Upper lobe of right lung (tissue), 1 donor: Measurements from ENCODE around the gene ZSCAN2. TPM values are rescaled to one million over a fixed set of nuclear protein-coding genes. Genes with fewer than 3 reads are reported as not detected.

Experiments used
- ATAC-seq: fragments of 200-7000 bp; cut with Tn5 transposase; one replicate; pipeline ENCODE4 v1.9.1; 2020; ENCODE audit warnings: mild to moderate bottlenecking, moderate library complexity
- DNase-seq: peaks from one replicate; pipeline ENCODE4 v3.0.0-alpha.2; 2020
- H3K27ac ChIP-seq: fragments of 200-600 bp; one replicate; pipeline ENCODE4 v1.8.0; 2022
- H3K27me3 ChIP-seq: fragments of 200-600 bp; one replicate; pipeline ENCODE4 v1.8.0; 2022; ENCODE audit warnings: mild to moderate bottlenecking
- H3K36me3 ChIP-seq: fragments of 200-600 bp; one replicate; pipeline ENCODE4 v1.8.0; 2022
- H3K4me1 ChIP-seq: fragments of 200-600 bp; one replicate; pipeline ENCODE4 v1.8.0; 2022
- H3K4me3 ChIP-seq: fragments of 200-600 bp; one replicate; pipeline ENCODE4 v1.8.0; 2022; ENCODE audit warnings: mild to moderate bottlenecking
- H3K9me3 ChIP-seq: fragments of 200-600 bp; one replicate; pipeline ENCODE4 v1.8.0; 2022
- intact Hi-C: fragments of 100-400 bp; cut with DNase I; formaldehyde crosslinking; loops from one replicate; pipeline ENCODE4 v1.11.0; 2022
- total RNA-seq: library from RNA; stranded (reverse); fragmentation: NEBNext Ultra II Directional; extraction: Animal tissue kit (Norgen Biotek cat#: 25700); gene quantifications from one replicate; pipeline ENCODE4 v1.2.1, GENCODE V29; 2021
- TF ChIP-seq, protein P1 (sequence below): fragments of 200-600 bp; IDR thresholded peaks from one replicate; pipeline ENCODE4 v1.8.0; 2022; ENCODE audit warnings: antibody characterized with exemption
- donor health status: DM: no; HTN: yes; CAD: no; lungs with severe emphysema.

The ZSCAN2 gene
- total RNA-seq, 1 donor from 2014 or later = 5.8 TPM

DNA sequence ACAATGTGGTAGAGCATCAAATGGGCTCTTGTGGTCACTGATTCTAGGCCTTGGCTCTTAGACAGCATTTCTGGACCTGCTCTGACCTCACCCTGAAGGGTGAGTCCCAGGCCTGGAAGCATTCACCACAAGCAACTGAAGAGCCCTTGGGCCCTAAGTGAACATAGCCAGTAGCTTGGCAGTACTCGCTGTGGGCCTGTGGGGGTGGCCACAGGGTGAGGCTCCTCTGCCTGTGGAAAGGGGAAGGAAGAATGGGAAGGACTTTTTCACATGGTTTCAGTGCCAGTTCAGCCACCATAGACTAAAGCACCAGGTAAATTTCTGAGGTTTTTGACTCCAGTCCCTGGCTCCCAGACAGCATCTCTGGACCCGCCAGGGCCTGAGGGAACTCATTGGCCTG, 5.1 kb upstream of the ZSCAN2 start:
- H3K27me3 ChIP-seq = no peaks in the 10 kb centered on the region
- TF ChIP-seq, protein P1, sequence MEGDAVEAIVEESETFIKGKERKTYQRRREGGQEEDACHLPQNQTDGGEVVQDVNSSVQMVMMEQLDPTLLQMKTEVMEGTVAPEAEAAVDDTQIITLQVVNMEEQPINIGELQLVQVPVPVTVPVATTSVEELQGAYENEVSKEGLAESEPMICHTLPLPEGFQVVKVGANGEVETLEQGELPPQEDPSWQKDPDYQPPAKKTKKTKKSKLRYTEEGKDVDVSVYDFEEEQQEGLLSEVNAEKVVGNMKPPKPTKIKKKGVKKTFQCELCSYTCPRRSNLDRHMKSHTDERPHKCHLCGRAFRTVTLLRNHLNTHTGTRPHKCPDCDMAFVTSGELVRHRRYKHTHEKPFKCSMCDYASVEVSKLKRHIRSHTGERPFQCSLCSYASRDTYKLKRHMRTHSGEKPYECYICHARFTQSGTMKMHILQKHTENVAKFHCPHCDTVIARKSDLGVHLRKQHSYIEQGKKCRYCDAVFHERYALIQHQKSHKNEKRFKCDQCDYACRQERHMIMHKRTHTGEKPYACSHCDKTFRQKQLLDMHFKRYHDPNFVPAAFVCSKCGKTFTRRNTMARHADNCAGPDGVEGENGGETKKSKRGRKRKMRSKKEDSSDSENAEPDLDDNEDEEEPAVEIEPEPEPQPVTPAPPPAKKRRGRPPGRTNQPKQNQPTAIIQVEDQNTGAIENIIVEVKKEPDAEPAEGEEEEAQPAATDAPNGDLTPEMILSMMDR = no peak
- no peak overlapping the region for H3K27ac ChIP-seq
- peak; percentile 69 for ATAC-seq
- DNase-seq = peak; percentile 78
- no peaks in the 10 kb centered on the region for H3K36me3 ChIP-seq
- H3K4me3 ChIP-seq = no peak overlapping the region
- H3K9me3 ChIP-seq = no peaks in the 10 kb centered on the region
- peaks cover 17% of the 10 kb centered on the region for H3K4me1 ChIP-seq
- intact Hi-C loops = no loop called here

DNA sequence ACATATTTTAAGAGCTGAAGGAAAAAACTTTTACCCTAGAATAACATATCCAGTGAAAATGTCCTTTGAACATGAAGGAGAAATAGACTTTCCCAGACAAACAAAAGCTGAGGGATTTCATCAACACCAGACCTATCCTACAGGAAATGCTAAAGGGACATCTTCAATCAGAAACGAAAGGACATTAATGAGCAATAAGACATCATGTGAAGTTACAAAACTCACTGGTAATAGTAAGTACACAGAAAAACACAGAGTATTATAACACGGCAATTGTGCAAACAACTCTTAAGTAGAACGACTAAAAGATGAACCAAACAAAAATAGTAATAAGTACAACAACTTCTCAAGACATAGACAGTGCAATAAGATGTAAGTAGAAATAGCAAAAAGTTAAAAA, 3.5 kb upstream of the ZSCAN2 start:
- Histone ChIP-seq H3K27me3 (no peaks in the 10 kb centered on the region), H3K9me3 (no peaks in the 10 kb centered on the region), H3K4me1 (peaks cover 17% of the 10 kb centered on the region), H3K27ac (no peak overlapping the region), H3K36me3 (no peaks in the 10 kb centered on the region), H3K4me3 (no peak overlapping the region)
- intact Hi-C loops = no loop called here
- TF ChIP-seq, protein P1 = no peak
- ATAC-seq (no peak), DNase-seq (no peak)

DNA sequence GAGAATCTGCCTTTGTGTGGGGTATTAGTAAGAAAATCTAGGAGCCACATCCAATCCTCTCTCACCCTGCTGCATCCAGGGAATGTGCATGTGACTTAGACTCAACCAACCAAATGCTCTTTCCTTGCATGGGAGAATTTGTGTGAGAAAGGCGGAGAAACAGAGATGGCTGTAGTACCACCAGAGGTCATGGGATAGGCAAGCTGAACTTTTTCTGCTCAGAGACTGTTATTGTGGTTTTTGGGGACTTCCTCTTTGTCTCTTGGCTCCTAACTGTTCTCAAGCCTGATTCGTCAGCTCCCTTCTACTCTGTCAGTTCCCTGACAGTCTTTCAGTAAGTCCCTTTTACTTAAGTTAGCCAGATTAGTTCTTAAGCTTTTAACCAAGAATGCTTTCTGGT, 2.6 kb upstream of the ZSCAN2 start:
- H3K27ac ChIP-seq = peak overlapping the region; percentile 69
- intact Hi-C loops = no loop called here
- peak; percentile 59 for ATAC-seq

DNA sequence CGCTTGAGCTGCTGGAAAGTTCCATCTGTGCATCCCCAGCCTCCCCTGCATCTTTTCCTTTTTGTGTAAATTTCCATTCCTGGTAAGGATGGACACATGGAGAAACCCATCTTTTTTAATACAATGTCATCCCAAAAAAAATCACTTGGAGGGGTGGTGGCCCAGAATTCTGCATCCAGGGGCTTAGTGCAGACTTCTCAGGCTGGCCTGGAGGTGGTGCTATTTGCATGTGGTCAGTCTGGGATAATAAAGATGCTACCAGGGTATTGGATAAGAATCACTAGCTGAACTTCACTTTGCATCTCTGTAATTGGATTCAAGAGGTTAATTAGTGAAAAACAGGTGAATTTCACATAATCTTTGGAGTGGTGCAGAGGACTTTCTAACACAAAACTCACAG, 1.8 kb upstream of the ZSCAN2 start:
- Histone ChIP-seq H3K9me3 (no peaks in the 10 kb centered on the region), H3K4me3 (no peak overlapping the region), H3K4me1 (peaks cover 17% of the 10 kb centered on the region), H3K36me3 (no peaks in the 10 kb centered on the region), H3K27me3 (no peaks in the 10 kb centered on the region), H3K27ac (peak overlapping the region; percentile 69)
- TF ChIP-seq, protein P1 = peak; percentile 66
- intact Hi-C loops = no loop called here
- ATAC-seq = no peak
- DNase-seq = no peak

More for the DNA sequence above, 2.6 kb upstream of the ZSCAN2 start:
- Histone ChIP-seq H3K9me3 (no peaks in the 10 kb centered on the region), H3K4me3 (no peak overlapping the region), H3K4me1 (peaks cover 17% of the 10 kb centered on the region), H3K27me3 (no peaks in the 10 kb centered on the region), H3K36me3 (no peaks in the 10 kb centered on the region)
- TF ChIP-seq, protein P1 = no peak
- no peak for DNase-seq

DNA sequence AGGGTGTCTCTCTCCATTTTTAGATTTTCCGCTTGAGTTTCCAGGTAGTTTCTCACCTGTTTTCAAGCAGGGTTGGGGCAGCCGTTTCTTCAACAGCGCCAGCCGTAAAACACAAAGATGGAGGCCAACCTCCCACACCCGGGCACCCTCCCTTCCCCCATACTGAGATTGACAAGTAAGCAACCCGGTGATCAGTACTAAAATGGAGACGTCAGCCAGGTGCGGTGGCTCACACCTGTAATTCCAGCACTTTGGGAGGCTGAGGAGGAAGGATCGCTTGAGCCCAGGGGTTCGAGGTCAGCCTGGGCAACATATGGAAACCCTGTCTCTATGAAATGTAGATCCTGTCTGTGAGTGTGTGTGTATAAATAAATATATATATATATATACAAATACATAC, 903 bp upstream of the ZSCAN2 start:
- intact Hi-C loops = no loop called here
- no peaks in the 10 kb centered on the region for H3K36me3 ChIP-seq
- peak overlapping the region; percentile 7 for H3K27ac ChIP-seq
- TF ChIP-seq, protein P1 = no peak
- ATAC-seq = no peak
- peaks cover 17% of the 10 kb centered on the region for H3K4me1 ChIP-seq
- H3K27me3 ChIP-seq = no peaks in the 10 kb centered on the region
- H3K9me3 ChIP-seq = no peaks in the 10 kb centered on the region
- H3K4me3 ChIP-seq = peak overlapping the region; percentile 93
- no peak for DNase-seq

DNA sequence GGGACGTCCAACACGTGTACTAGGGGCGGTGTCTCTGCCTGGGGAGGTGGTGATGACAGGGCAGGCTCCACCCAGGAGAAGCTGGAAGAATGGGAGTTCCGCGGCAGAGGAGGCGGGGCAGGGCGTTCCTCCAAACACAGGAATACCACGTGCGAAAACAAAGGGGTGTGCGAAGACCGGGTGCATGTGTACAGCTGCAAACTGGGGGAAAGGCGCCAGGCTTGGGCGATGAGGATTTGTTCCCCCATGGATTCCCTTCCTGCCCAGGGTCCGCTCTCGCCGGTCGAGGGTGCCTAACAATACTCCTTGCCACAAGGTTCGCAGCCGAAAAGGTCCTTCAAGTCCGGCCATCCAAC, 500 bp upstream of the ZSCAN2 start:
- no peaks in the 10 kb centered on the region for H3K36me3 ChIP-seq
- no peaks in the 10 kb centered on the region for H3K27me3 ChIP-seq
- peak overlapping the region; percentile 93 for H3K4me3 ChIP-seq
- TF ChIP-seq, protein P1 = no peak
- DNase-seq = peak; percentile 93
- H3K4me1 ChIP-seq = peaks cover 13% of the 10 kb centered on the region
- intact Hi-C loops = no loop called here
- ATAC-seq = peak; percentile 87
- no peaks in the 10 kb centered on the region for H3K9me3 ChIP-seq
- H3K27ac ChIP-seq = peak overlapping the region; percentile 72
